ENCODE results near the gene NQO2.
"Not testable (repeated sequence)": the region's sequence is repeated elsewhere in the genome, so short reads cannot be mapped to it uniquely, and the experiment has no call there.

NQO2 gene

GRCh38 chr6:3045777-3046176 lies 46.1 kb downstream of the NQO2 start:
- no peak for DNase-seq

DNA sequence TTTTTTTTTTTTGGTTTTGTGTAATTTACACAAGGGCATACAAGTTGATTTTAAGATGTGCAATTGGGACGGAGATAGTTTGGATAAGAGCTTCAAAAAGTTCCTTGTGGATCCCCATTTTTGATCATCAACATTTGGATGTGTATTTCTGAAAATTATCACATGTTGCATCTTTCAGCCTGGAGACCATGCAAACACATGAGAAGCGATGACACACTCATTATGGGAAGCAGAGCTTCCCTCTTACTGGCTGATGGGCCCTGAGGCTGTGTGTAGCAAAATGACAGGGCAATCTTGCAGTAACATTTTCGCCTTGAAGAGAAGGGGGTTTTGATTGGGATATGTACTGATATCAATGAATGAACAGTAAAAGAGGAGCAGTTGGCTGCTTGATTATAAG lies 46.6 kb downstream of the NQO2 start:
- no peak for DNase-seq

DNA sequence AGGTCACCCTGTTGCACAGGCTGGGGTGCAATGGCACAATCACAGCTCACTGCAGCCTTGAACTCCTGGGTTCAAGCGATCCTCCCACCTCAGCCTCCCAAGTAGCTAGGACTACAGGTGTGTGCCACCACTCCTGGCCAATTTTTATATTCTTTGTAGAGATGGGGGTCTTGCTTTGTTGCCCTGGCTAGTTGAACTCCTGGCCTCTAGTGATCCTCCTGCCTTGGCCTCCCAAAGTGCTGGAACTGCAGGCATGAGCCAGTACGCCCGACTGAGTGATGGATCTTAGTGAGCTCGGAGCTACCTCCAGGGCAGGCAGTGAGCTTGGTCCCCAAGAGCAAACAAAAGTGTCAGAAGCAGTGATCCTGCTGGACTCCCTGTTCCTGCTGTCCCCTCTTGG lies 48.3 kb downstream of the NQO2 start:
- not testable (repeated sequence) for DNase-seq

GRCh38 chr6:3052481-3053230 lies 53.0 kb downstream of the NQO2 start:
- no peak for DNase-seq

DNA sequence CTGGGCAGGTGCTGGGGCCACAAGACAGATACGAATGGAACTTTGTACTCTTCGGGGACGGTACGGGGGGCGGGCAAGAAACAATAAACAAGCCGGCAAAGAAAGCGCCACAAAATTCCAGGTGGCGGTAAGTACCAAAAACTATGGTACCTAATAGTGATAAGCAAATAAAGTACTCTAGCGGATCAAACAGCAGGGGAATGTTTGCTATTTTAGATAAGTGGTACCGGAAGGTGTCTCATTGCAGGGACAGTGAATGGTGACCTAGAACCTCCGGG lies 53.5 kb downstream of the NQO2 start:
- DNase-seq: no peak

- DNase-seq: peak; percentile 63
These were observed 54.8 kb downstream of the NQO2 start for GRCh38 chr6:3054229-3055157.

DNA sequence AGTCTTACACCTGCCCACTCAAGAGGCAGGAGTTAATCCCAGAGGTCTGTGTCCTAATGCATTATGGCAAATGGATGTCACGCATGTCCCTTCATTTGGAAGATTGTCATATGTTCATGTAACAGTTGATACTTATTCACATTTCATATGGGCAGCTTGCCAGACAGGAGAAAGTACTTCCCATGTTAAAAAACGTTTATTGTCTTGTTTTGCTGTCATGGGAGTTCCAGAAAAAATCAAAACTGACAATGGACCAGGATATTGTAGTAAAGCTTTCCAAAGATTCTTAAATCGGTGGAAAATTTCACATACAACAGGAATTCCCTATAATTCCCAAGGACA lies 55.4 kb downstream of the NQO2 start:
- not testable (repeated sequence) for DNase-seq

GRCh38 chr6:3057063-3057770 lies 57.5 kb downstream of the NQO2 start:
- no peak for DNase-seq

DNA sequence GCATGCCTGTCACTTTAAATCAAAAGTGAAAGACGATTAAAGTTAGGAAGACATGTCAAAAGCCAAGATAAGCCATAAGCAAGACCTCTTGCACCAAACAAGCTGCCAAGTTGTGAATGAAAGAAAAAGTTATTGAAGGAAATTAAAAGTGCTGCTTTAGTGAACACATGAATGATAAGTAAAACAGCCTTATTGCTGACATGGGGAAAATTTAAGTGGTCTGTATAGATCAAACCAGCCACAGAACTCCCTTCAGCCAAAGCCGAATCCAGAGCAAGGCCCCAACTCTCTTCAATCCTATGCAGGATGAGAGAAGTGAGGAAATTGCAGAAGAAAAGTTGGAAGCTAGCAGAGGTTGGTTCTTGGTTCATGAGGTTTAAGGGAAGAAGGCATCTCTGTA lies 59.3 kb downstream of the NQO2 start:
- DNase-seq: no peak

- DNase-seq: not testable (repeated sequence)
These were observed 60.4 kb downstream of the NQO2 start for GRCh38 chr6:3060092-3060491.

DNA sequence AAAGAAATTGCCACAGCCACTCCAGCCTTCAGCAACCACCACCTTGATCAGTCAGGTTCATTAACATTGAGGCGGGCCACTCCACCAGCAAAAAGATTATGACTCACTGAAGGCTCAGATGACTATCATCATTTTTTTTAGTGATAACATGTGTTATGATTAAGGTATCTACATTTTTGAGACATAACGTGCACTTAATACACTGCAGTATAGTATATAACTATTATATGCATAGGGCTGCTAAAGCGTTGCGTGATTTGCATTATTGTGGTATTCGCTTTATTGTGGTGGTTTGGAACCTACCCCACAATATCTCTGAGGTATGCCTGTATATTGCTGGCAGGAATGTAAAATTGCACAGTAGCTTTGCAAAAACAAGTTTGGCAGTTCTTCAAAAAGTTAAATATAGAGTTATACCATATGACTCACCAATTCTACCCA lies 61.8 kb downstream of the NQO2 start:
- DNase-seq: no peak

DNA sequence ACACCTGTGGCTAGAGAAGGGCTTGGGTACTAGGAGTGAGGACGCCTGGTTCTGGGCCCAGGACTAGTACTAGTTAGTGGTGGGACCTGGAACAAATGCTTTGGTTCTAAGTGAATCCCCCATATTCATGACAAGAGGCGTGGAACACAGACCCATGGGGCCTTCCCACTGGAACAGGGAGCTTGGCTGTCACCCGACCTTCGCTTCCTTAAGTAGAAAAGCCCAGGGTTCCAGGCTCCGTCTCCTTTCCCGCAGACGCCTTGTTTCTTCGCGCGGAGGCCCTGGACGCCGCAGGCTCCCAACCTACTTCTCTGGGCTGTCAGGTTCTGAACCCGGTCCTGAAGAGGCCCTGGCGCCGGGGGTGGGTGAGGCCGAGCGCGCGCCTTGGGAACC lies 63.6 kb downstream of the NQO2 start:
- not testable (repeated sequence) for DNase-seq

DNA sequence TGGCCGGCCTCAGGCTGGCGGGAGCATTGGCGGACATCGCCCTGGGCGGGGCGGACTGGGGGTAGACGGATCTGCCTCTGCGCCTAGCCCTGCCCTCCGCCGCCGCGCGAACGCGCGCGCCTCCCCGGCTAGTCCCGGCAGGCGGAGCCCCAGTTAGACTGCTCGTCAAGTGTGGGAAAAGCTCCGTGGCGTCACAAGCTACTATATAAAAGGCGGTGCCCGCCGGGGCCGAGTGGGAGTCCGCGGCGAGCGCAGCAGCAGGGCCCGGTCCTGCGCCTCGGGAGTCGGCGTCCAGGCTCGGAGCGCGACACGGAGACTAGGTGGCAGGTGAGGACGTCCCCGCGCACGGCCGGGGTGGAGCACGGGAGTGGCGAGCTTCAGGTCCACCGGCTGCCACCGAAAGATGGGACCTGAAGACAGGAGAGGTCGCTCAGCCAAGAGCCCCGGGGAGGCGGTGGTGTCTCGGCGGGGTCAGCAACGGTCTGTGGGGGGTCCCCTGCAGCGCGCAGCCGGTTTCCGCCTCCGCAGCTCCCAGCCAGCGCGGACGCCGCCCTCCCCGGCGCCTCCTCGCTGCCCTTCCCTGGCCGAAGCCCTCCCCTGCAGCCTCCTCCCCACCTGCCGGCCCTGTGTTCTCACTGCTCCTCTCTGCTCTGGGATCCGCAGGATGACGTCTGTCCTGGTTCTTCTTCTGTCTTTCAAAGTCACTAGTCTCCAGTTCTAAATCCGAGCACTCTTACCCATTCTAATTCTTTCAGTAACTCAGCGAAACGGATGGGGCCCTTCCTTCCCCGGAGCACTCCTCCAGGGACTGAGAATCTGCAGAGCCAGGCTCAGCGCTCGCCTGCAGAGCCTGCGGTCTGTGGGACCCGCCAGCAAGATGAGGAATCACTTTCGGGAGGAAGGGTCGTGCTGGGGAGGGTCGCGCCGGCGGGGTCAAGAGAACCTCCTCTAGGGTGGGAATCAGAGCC lies 64.3 kb downstream of the NQO2 start:
- DNase-seq: peak; percentile 53

DNA sequence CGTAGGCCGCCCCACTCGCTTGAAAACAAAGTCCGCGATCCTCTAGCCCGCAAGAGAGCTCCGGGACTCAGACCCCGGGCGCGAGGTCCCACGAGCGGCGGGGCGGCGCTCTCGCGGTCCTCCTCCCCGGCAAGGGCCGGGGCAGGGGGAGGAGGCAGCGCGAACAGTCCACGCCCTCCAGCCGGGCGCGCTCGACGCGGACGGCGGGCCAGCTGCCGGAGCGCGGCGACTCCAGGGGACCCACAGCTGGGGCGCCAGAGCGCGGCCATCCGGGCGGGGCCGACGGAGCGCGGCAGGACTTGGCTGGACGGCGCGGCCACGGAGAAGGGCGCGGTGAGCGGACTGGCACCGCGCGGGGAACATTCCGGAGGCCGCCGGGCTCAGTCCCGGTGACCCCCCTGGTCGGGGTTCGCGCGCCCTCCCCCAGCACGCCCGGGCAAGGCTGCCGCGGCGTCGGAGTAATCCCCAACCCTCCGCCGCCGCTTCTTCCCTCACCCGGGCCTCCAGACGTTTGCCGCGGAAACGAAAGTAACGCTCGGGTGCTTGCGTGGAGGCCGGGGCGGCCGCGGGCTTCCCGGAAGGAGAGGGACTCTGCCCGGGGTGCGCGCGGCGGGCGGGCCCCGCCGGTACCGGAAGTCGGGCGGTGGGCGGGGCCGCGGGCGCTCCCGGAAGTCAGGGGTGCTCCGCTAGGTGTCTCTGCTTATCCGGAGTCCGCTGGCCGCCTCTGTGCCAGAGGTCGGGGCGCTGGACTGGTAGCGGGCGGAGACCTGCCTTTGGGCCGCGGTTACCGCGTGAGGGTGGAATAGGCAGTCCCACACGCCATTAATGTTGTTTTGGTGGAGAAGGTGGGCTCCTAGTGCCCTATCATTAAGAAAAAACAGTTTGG lies 68.9 kb downstream of the NQO2 start, which contains the start of gene RIPK1:
TSS of gene RIPK1 (plus strand) at position 166 of the 886 bp plus-strand sequence. CDS start 8,330 bp downstream, outside the sequence.
- DNase-seq: peak; percentile 85
